HG02870 (cell line): ENCODE results near the gene PDZD2.
"Not testable (repeated sequence)": the region's sequence is repeated elsewhere in the genome, so short reads cannot be mapped to it uniquely, and the experiment has no call there.

Source experiments
- ATAC-seq: cut with Tn5 transposase; IDR thresholded peaks from one replicate; pipeline ENCODE4 v1.9.1; 2021; ENCODE audit warnings: mild to moderate bottlenecking, moderate library complexity; ENCODE audit not compliant: unreplicated experiment

Gene PDZD2

DNA sequence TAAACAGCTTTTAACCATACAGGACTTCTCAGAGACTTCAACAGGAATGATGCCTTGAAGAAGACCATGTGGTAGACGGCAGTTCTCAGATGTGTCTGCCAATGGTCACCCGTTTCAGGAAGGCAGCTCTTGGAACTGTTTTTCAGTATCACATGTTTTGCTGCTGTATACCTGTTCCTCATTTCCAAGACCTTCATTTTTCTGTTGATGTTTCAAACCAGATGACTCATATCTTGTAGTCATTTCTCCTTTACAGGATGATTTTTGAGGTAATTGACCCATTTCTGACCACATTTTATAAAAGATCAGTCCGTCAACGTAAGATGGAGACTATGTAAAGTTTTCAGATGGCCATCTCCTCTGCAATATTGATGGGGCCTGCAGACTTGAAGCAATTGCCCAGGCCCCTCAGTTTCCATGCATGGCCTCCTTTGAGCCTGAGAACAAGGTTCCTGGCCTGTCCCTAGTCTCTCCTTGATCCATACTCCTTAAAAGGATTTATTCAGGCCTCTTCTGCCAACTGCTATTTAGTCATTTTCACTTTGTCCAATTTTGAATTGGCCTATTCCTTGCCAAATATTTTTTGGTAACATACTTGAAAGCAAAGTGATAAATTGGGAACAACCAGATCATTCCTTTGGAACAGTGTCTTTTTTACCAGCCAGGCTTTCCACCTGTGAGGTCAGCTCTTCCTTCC is 128.6 kb downstream of the PDZD2 start:
- ATAC-seq = peak; percentile 39

- no peak for ATAC-seq
Measured at GRCh38 chr5:31768046-31768445, 129.1 kb downstream of the PDZD2 start.

DNA sequence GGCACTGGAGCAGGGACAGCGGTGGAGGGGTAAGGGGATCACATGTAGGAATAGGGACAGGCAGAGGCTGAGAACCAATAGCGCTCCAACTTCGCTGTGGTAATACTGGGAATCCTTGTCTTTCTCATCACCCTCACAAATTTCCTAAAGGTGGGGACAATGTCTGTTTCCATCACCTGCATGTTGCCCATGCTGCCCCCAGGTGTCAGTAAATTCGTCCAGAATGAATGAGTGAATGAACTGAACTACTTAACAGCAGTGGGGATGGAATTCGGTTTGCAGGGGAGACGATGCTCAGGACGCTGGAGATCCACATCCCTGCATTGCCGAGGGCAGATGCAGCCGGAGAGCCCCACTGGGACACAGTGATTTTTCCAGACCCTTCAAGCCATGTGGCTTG is 129.9 kb downstream of the PDZD2 start:
- no peak for ATAC-seq

DNA sequence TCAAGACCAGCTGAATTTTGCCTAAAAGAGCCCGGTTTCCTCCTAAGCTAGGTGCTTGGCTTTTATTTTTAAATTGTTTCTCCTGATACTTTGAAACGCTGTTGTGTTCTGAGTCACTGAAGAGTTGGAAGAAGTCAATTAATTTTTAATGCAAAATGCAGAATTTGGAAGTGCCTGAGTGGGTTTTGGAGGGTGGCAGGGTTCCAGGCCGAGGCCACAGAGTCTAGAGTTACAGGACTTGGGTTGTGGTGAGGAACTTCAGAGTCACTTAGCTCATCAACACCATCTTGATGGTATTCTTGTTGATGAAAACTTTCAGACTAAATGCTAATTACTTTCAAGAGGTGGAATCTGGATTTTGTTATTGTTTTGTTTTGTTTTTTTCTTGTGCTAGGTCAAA is 130.6 kb downstream of the PDZD2 start:
- no peak for ATAC-seq

- no peak for ATAC-seq
Measured at GRCh38 chr5:31770132-31770720, 131.3 kb downstream of the PDZD2 start.

DNA sequence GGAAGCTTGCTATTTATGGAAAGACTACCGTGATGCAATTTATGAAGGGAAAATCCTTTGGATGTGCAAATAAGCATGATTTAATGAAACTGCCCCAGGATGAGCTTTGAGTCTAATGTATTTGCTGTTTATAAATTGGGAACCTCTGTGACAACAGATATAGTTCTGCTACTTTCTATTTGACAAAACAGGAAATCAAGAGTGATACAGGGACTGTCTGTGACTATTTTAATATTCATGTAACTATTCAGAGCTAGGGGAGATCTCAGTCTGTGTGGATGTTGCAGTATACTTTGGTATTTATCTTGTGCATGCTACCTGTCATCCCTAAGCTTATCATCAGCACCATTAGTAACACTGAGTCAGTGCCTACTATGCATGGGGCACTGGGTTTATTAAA is 132.1 kb downstream of the PDZD2 start:
- peak; percentile 92 for ATAC-seq

DNA sequence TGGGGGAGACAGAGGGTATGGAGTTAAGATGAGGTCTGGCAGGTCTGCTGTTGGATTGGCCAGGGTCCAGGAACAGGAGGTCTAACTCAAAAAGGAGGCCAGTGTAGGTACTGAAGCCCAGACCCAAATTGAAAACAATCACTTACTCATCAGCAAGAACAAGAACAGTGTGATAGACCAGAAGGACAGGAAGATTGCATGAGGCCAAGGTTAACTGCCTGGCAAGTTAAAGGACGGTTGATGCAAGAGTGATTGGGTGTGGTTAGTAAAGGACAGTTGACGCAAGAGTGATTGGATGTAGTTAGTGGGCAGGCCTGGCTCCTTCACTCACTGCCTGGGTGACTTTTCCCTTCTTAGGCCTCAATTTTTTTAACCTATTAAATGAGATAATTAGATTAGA is 132.6 kb downstream of the PDZD2 start:
- ATAC-seq = peak; percentile 17

GRCh38 chr5:31776294-31776693 is 137.4 kb downstream of the PDZD2 start:
- ATAC-seq = not testable (repeated sequence)

DNA sequence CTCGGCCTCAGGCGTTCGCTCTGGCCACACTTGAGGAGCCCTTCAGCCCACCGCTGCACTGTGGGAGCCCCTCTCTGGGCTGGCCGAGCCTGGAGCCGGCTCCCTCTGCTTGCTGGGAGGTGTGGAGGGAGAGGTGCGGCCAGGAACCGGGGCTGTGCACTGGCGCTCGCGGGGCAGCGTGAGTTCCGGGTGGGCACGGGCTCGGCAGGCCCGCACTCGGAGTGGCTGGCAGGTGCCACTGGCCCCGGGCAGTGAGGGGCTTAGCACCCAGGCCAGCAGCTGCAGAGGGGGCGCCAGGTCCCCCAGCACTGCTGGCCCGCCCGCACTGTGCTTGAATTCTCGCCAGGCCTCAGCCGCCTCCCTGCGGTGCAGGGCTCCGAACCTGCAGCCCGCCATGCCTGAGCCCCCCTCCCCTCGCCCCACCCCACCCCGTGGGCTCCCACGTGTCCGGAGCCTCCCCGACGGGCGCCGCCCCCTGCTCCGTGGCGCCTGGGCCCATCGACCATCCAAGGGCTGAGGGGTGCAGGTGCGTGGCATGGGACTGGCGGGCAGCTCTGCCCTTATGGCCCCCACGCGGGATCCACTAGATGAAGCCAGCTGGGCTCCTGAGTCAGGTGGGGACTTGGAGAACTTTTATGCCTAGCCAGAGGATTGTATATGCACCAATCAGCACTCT is 138.2 kb downstream of the PDZD2 start:
- no peak for ATAC-seq

- ATAC-seq = no peak
Measured at GRCh38 chr5:31781772-31782171, 142.8 kb downstream of the PDZD2 start.

DNA sequence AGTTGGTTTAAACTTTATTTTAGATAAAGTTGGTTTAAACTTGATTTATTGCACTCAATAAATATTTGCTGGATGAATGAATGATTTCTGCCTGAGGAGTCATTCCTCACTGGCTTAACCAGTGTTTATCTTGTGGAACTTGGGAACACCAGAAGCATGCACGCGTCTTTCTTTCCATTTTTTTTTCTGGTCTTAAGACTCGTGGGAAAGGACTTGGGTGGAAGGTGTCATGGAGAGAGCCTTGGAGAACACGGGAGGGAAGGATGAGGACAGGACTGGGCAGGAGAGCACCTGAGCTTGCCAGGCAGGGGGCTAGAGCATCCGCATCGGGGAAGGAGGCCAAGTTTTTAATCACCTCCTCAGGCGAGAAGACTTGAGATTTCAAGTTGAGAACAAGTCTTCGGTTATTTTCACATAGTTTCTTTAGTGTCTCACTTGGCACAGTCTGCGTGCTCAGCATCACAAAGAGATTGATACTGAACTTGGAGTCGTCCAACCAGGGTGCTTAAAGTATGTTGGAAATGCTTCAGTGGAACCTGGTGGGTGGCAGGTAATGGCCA is 144.2 kb downstream of the PDZD2 start:
- ATAC-seq = no peak

- no peak for ATAC-seq
Measured at GRCh38 chr5:31783731-31784130, 144.8 kb downstream of the PDZD2 start.

DNA sequence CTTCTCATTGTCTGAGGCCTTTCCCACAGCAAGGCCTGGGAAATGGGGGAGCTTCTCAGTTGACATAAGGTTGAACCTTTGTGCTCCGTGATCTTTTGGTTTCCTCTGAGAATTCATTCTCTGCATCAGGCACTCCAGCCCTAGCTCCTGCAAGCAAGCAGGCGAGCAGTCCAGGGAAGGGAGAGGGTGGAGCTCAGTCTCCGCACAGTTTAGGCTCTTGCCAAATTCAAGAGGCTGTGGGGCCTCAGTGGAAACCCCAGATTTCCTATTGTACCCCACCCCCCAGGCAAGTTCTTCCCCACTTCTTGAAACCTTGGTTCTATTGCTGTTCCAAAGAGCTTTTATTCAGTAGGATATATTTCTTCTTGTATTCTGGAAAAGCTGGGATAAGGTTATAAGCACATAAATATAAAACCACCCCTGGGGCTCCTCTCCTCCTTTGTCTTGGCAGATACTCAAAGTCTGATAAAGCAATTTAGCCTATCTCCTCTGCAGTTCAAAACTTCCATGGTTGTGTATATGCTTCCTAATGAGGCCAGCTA is 147.2 kb downstream of the PDZD2 start:
- no peak for ATAC-seq

DNA sequence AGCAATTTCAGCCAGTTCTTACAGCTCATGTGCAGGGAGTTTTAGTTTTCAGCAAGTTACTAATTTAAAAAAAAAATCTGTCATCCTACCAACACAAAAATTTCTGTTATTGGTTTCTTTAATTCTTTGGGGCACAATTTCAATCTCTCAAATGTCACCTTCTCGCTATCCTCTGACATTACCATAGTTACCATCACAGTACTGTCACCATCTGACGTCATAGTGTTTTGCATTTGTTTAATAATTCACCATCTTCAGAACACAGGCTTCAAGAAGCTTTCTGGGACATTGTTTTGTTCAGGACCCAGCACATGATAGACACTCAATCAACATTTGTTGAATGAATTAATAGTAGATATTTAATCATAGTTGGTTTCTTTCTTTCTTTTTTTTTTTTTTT is 155.1 kb downstream of the PDZD2 start:
- ATAC-seq = no peak

DNA sequence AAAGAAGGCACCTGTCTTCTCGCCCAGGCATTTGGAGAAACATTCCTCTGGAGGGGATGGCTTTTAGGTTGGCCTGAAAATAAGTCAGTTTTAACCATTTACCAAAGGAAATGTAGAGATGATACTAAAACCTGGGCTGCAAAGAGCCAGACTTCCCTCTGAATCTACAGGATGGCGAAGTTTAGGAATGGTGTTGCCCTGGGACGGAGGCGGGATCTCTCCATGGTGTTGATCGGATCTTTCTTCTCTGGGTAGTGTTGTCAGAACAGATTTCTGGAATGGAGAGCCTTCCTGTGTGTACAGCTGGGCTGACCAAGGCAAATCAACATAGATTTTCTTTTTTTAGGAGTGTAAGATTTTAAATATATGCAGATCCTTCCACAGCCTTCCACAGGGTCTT is 159.2 kb downstream of the PDZD2 start:
- no peak for ATAC-seq

DNA sequence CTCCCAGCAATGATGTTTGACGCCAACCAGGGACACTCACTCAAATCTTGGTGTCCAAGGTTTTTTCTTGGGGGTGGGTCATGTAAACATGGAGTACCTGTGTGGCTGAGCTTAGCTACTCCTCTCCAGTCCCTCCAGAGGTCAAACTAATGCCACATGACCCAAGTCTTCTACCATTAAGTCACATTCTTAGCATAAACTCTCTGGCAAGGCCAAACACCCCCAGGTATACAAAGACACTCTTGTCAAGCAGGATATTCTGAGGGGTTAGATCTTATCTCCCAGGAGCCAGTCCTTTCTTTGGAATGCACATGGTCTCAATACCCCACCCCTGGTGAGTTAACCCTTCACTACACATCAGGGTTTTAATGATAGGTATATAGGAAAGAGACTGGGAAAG is 161.4 kb downstream of the PDZD2 start:
- ATAC-seq = no peak

DNA sequence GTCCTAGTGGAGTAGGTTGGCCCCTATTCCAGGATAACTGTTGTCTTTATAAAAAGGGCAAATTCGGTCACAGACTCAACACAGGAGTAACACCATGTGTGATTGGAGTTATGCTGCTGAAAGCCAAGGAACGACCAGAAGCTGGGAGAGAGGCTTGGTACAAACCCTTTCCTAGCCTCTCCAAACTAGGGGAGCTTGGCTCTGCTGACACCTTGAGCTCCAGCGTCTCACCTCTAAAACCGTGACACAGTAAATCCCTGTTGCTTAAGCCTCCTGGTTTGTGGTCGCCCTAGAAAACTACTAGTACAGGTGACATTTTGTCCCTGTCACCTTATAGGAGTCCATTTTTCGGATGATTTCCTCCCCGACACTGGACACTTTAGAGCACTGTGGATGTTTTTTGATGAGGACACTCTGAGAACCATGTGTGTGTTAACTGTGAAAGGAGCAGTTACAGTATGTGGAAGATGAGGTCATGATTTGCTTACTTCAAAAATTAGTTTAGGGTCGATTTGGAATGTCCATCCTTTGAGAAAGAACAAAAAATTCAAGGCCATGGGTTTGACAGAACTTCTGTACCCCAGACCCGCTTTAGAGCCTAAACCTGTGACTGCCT is 167.0 kb downstream of the PDZD2 start:
- no peak for ATAC-seq

DNA sequence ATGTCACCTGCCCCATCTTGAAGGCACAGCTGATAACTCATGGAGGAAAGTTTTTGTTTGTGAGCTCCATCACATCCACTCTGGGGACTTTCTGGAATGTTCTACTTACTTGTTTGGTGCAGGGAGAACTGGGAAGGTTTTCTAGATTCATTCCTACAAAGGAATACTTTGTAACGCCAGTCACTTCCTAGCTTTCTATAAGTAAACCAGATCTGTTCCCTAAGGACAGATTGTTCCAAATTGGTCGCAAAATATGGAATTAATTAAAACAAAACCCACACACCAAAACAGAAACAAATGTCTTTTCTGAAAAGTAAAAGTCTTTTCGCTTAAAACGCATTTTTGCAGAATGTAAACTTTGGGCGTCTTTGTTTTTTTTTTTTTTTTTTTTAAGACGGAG is 167.6 kb downstream of the PDZD2 start:
- no peak for ATAC-seq

- ATAC-seq = no peak
Measured at GRCh38 chr5:31807789-31808540, 169.0 kb downstream of the PDZD2 start.

GRCh38 chr5:31809050-31809870 is 170.3 kb downstream of the PDZD2 start:
- ATAC-seq = peak; percentile 61
